ENCODE results near the gene FAM78A. TPM values are rescaled to one million over a fixed set of nuclear protein-coding genes. Genes with fewer than 3 reads are reported as not detected.

Gene FAM78A, protein sequence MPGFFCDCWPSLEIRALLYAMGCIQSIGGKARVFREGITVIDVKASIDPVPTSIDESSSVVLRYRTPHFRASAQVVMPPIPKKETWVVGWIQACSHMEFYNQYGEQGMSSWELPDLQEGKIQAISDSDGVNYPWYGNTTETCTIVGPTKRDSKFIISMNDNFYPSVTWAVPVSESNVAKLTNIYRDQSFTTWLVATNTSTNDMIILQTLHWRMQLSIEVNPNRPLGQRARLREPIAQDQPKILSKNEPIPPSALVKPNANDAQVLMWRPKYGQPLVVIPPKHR
- total RNA-seq (10 to 100 TPM; 23.3 to 40.3 (median 32.3) TPM), polyA plus RNA-seq (10 to 100 TPM; 17.0 to 26.1 (median 17.4) TPM)
- long read RNA-seq, donor 1, transcript FAM78A-203 (2 exons, 3,966 nt): major isoform, 6 of 6 reads
- long read RNA-seq, donor 1, partial matches to known transcripts: 0 of 6 reads
- long read RNA-seq, donor 1, other reads (novel, unspliced or antisense): 0 of 6 reads
- long read RNA-seq, donor 2, partial matches to known transcripts: 0 of 3 reads
- long read RNA-seq, donor 2, other reads (novel, unspliced or antisense): 0 of 3 reads

DNA sequence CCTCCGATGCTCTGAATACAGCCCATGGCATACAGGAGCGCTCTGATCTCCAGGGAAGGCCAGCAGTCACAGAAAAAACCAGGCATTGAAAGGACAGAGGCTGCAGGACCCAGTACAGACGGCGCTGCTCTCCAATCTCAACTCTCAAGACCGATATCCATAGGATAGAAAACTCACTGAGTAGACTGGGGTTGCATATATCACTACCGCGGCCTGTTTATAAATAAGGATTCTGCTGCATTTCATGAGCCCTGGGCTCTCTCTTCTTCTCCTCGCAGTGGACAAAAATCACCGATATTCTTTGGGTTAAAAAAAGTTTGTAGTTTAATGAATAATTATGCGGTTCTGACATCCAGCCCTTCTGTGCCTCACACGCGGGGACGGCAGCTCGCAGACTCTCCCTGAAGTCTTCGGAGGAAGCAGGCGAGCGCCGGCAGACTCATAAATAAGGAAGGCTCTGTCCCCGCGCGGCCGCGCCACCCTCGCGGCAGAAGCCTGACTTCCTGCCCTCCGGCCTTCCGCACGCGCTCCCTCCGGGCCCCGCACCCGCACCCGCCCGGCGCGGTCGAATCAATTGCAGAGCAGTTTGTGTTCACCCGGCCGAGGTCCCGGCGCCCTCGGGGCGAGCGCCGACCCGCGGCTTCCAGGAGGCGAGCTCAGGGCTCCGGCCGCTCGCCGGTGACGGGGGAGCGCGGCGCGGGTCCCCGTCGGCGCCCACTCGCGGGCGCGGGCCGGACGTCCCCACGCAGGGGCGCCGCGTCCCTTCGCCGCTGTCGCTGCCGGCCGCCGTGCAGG is at the start of gene FAM78A:
Gene FAM78A (minus strand): TSS at position 417 of the 795 bp plus-strand sequence. CDS start 331 bp downstream, at position 86.
- Histone ChIP-seq H3K27ac (peak within 1 kb of the TSS; percentile 74 to 97 (median 90)), H3K4me1 (peaks cover 19 to 82% (median 55%) of the 10 kb centered on the region in 6 donors)
- peak; percentile 97 for DNase-seq

DNA sequence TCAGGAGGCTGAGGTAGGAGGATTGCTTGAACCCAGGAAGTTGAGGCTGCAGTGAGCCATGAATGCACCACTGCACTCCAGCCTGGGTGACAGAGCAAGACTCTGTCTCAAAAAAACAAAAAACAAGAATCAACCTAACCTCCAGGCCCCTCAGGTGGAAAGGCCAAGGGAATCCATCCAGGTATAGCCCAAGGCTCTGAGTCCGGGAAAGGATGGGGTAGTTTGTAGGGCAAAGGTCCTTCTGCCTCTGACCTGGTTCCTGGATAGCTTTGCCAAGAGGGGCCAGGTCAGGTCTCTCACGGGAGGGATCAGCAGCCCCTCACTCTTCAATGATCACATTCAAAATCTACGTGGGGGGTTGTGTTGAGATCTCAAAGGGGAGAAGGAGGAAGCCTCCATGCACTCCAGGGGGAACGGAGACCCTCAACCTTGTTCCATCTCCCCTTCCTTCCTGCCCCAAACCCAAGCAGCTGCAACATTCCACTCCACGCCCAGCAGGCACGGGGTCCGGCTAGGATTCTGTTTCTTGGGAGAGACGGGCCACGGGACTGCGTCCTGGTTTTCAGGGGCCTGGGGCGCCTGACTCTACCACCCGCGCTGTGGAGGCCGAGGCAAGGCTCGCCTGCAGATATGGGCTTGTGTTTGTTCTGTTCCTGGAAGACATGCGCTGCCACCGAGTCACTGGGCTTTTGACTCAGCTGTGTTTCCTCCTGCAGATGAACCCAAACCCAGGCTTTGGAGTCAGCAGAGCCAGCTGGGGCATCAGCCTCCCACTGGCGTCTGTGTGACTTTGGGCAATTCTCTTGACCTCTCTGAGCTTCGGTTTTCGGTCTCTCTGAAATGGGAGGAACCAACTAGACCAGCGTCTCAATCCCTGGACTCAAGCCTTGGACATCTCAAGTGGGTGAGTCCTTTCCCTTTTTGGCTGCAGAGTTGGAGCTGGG is 48.7 kb upstream of the FAM78A start:
- WGBS, 5 donors: 89 to 96% (median 91%) methylated on average over 21 of the region's 21 CpGs
- no peak overlapping the region for H3K4me3 ChIP-seq
- H3K27ac ChIP-seq: no peak overlapping the region
- TF ChIP-seq CTCF (IDR thresholded peaks at IDR 0.05 in 8 of 11, conservative IDR thresholded peaks at IDR 0.05 in 3 of 11): no peak
- TF ChIP-seq POLR2AphosphoS5 (IDR thresholded peaks at IDR 0.05): no peak
- TF ChIP-seq POLR2A (IDR thresholded peaks at IDR 0.05): no peak
- peak; percentile 24 for DNase-seq
- H3K36me3 ChIP-seq: no peaks in the 10 kb centered on the region
- H3K27me3 ChIP-seq (replicated peaks in 1 of 7): no peaks in the 10 kb centered on the region
- H3K9me3 ChIP-seq: no peaks in the 10 kb centered on the region
- intact Hi-C loops (cut with DNase I; ENCODE audit: low total_unique reads): no loop called here
- no peaks in the 10 kb centered on the region for H3K4me1 ChIP-seq

More for the DNA sequence above, at the start of gene FAM78A:
- intact Hi-C loops (cut with DNase I; ENCODE audit: low total_unique reads): no loop called here
- H3K4me3 ChIP-seq: peak within 1 kb of the TSS; percentile 78 to 96 (median 88)
- H3K27me3 ChIP-seq (replicated peaks in 1 of 7): peaks cover 0 to 17% (median 3%) of the 10 kb centered on the region in 7 donors
- H3K9me3 ChIP-seq: no peaks in the 10 kb centered on the region
- WGBS, 5 donors: 3 to 17% (median 5%) methylated on average over 19 to 76 of the region's 76 CpGs
- TF ChIP-seq CTCF (IDR thresholded peaks at IDR 0.05 in 8 of 11, conservative IDR thresholded peaks at IDR 0.05 in 3 of 11) (peak in 1 of 11 experiments; percentile 26), POLR2A (IDR thresholded peaks at IDR 0.05) (no peak), POLR2AphosphoS5 (IDR thresholded peaks at IDR 0.05) (peak; percentile 70 to 84 (median 78))
- H3K36me3 ChIP-seq: no peaks in the 10 kb centered on the region

GRCh38 chr9:131323629-131324028 is 47.3 kb upstream of the FAM78A start:
- DNase-seq: peak; percentile 40
- Histone ChIP-seq H3K27ac (no peak overlapping the region), H3K27me3 (replicated peaks in 1 of 7) (no peaks in the 10 kb centered on the region), H3K4me3 (no peak overlapping the region), H3K9me3 (no peaks in the 10 kb centered on the region), H3K36me3 (no peaks in the 10 kb centered on the region), H3K4me1 (no peaks in the 10 kb centered on the region)
- intact Hi-C loops (cut with DNase I; ENCODE audit: low total_unique reads): no loop called here
- TF ChIP-seq POLR2A (IDR thresholded peaks at IDR 0.05): no peak
- 76 to 91% (median 87%) methylated on average over 8 of the region's 8 CpGs for WGBS, 5 donors

All from spleen (tissue), 13 donors.